B cell (primary cell): ENCODE results near the gene FAM53B. TPM values are rescaled to one million over a fixed set of nuclear protein-coding genes. Genes with fewer than 3 reads are reported as not detected.

ENCODE experiments used
- ATAC-seq: fragments of 200-7000 bp; cut with Tn5 transposase; one replicate; pipeline ENCODE4 v1.10.0; 2021; ENCODE audit warnings: low read depth, mild to moderate bottlenecking, moderate number of reproducible peaks, moderate library complexity
- CTCF ChIA-PET: fragments of 350-600 bp; sonication (Branson Sonifier 250); formaldehyde crosslinking; loops from one replicate; lab custom pipeline; 2021; ENCODE audit warnings: antibody characterized with exemption, inconsistent platforms; lab: Charles Lee
- POLR2A ChIA-PET: fragments of 350-600 bp; sonication (Branson Sonifier 250); formaldehyde crosslinking; loops from one replicate; lab custom pipeline; 2021; ENCODE audit warnings: antibody characterized with exemption; lab: Charles Lee
- DNase-seq: peaks from one replicate; pipeline ENCODE4 v3.0.0; 2013
- H2AFZ ChIP-seq: 2 replicates; pipeline ENCODE4 v1.6.1; 2012; ENCODE audit warnings: mild to moderate bottlenecking, low read depth, low read length; ENCODE audit not compliant: insufficient read depth, poor library complexity, severe bottlenecking
- H3K27ac ChIP-seq, 2 donors: 1 replicate in 1 of 2; 2 replicates in 1 of 2; pipeline ENCODE4 v1.5.1; 2012 to 2013; ENCODE audit warnings: low read length in 2 of 2, mild to moderate bottlenecking in 2 of 2, moderate library complexity in 1 of 2
- H3K27me3 ChIP-seq, 4 experiments: fragments of 200-600 bp in 1 of 4; sonication (generic) in 1 of 4; replicated peaks in 1 of 4; 1 replicate in 2 of 4; 2 replicates in 2 of 4; pipeline versions ENCODE4 v1.6.1 to v1.7.0; 2013 to 2016; ENCODE audit warnings: low read length in 3 of 4, mild to moderate bottlenecking in 2 of 4, mixed read lengths in 1 of 4, moderate library complexity in 1 of 4; ENCODE audit not compliant: insufficient read depth in 4 of 4, control insufficient read depth in 3 of 4; ENCODE audit errors: control extremely low read depth in 1 of 4
- H3K36me3 ChIP-seq, 2 experiments: replicated peaks in 1 of 2; 1 replicate in 1 of 2; 2 replicates in 1 of 2; pipeline versions ENCODE4 v1.6.1 to v1.7.1; 2013; ENCODE audit warnings: low read length in 1 of 2; ENCODE audit not compliant: insufficient read depth in 2 of 2, control insufficient read depth in 1 of 2; ENCODE audit errors: control extremely low read depth in 1 of 2, extremely low read depth in 1 of 2
- H3K4me1 ChIP-seq, 2 donors: fragments of 200-600 bp in 1 of 2; sonication (generic) in 1 of 2; 1 replicate in 1 of 2; 2 replicates in 1 of 2; pipeline versions ENCODE4 v1.5.1 to v1.6.1; 2013 to 2017; ENCODE audit warnings: low read length in 2 of 2; ENCODE audit not compliant: control insufficient read depth in 2 of 2, insufficient read depth in 2 of 2
- H3K4me2 ChIP-seq: replicated peaks from 2 replicates; pipeline ENCODE3; 2012; ENCODE audit warnings: mild to moderate bottlenecking, low read depth, low read length; ENCODE audit not compliant: poor library complexity, severe bottlenecking
- H3K4me3 ChIP-seq, 5 experiments: fragments of 200-600 bp in 1 of 5; sonication (generic) in 1 of 5; 1 replicate in 3 of 5; 2 replicates in 2 of 5; pipeline versions ENCODE4 v1.5.1 to v1.7.0; 2011 to 2016; ENCODE audit warnings: low read length in 4 of 5, mild to moderate bottlenecking in 4 of 5, low read depth in 2 of 5, control low read depth in 1 of 5, moderate library complexity in 1 of 5; ENCODE audit not compliant: insufficient read depth in 1 of 5; ENCODE audit errors: control extremely low read depth in 1 of 5, extremely low read depth in 1 of 5
- H3K79me2 ChIP-seq: fragments of 200-600 bp; sonication (generic); one replicate; pipeline ENCODE4 v1.6.0; 2016; ENCODE audit warnings: low read length; ENCODE audit not compliant: control insufficient read depth, insufficient read depth
- H3K9ac ChIP-seq: fragments of 200-600 bp; sonication (generic); 2 replicates; pipeline ENCODE4 v1.6.1; 2017; ENCODE audit warnings: mild to moderate bottlenecking, low read length, moderate library complexity
- H3K9me3 ChIP-seq, 3 donors: one replicate each; pipeline versions ENCODE4 v1.6.1 to v1.7.1; 2013; ENCODE audit warnings: low read length in 2 of 3; ENCODE audit not compliant: control insufficient read depth in 2 of 3, insufficient read depth in 1 of 3; ENCODE audit errors: control extremely low read depth in 1 of 3
- H4K20me1 ChIP-seq: 2 replicates; pipeline ENCODE4 v1.6.0; 2012; ENCODE audit warnings: mild to moderate bottlenecking, low read length; ENCODE audit not compliant: insufficient read depth, control insufficient read depth, poor library complexity, severe bottlenecking
- H3K27ac Mint-ChIP-seq: one replicate; pipeline ENCODE4 v1.8.0; 2021; ENCODE audit warnings: mixed read lengths
- H3K27me3 Mint-ChIP-seq: one replicate; pipeline ENCODE4 v1.8.0; 2021; ENCODE audit warnings: mixed read lengths
- H3K4me1 Mint-ChIP-seq: one replicate; pipeline ENCODE4 v1.8.0; 2021; ENCODE audit warnings: mixed read lengths
- H3K4me3 Mint-ChIP-seq: one replicate; pipeline ENCODE4 v1.8.0; 2021; ENCODE audit warnings: mixed read lengths
- H3K9me3 Mint-ChIP-seq: one replicate; pipeline ENCODE4 v1.8.0; 2022; ENCODE audit warnings: mixed read lengths; ENCODE audit not compliant: insufficient read depth
- CTCF ChIP-seq: fragments of 200-600 bp; IDR thresholded peaks from one replicate; pipeline ENCODE4 v1.8.0; 2022; ENCODE audit warnings: antibody characterized with exemption, mild to moderate bottlenecking
- EZH2 ChIP-seq: IDR thresholded peaks from 2 replicates; pipeline ENCODE4 v1.6.1; 2012; ENCODE audit warnings: borderline replicate concordance, low read depth, mild to moderate bottlenecking, moderate library complexity, low read length; ENCODE audit not compliant: insufficient read depth, poor library complexity, severe bottlenecking
- WGBS: methylation state at CpG from one replicate; pipeline ENCODE4 v1.1.5; 2013; ENCODE audit warnings: missing lambda C conversion rate; ENCODE audit not compliant: insufficient coverage; 5-methylcytosine and 5-hydroxymethylcytosine counted together
- intact Hi-C: fragments of 100-400 bp; cut with micrococcal nuclease; formaldehyde crosslinking; loops from one replicate; pipeline ENCODE4 v1.10.0; 2022
- polyA plus RNA-seq: library from polyadenylated mRNA; depleted of rRNA; stranded (reverse); fragments of >200 nt; gene quantifications from 2 replicates; pipeline ENCODE4 v1.2.3, GENCODE V29; 2012
- total RNA-seq, 2 donors: library from RNA; stranded (reverse); fragments of 120-200 nt in 1 of 2; gene quantifications; 1 replicate in 1 of 2; 2 replicates in 1 of 2; pipeline versions ENCODE4 v1.2.3 to v1.2.4, GENCODE V29; 2013 to 2022

Gene FAM53B
- total and polyA plus RNA-seq, 2 donors (not counting 1 experiment from before 2014, with no cell fraction given): 51.2 to 186 TPM

GRCh38 chr10:124763267-124763666 lies 19.1 kb upstream of the FAM53B start:
- Mint-ChIP-seq H3K9me3 (no peaks in the 10 kb centered on the region), H3K27ac (no peak overlapping the region), H3K27me3 (no peaks in the 10 kb centered on the region), H3K4me1 (no peaks in the 10 kb centered on the region), H3K4me3 (no peak overlapping the region)
- Histone ChIP-seq H3K4me1 (no peaks in the 10 kb centered on the region), H3K4me2 (no peak overlapping the region), H4K20me1 (no peaks in the 10 kb centered on the region), H3K4me3 (no peak overlapping the region), H3K27ac (no peak overlapping the region), H2AFZ (no peak overlapping the region), H3K9ac (no peak overlapping the region), H3K9me3 (no peaks in the 10 kb centered on the region), H3K27me3 (no peaks in the 10 kb centered on the region), H3K79me2 (no peaks in the 10 kb centered on the region), H3K36me3 (peaks cover 0 to 57% of the 10 kb centered on the region in 2 experiments)
- no peak for DNase-seq
- TF ChIP-seq CTCF: no peak
- no peak for TF ChIP-seq EZH2
- intact Hi-C loops: no loop called here
- no peak for ATAC-seq
- WGBS: no CpG with 5 or more reads among the region's 1 CpG
- CTCF ChIA-PET: no interaction called here
- POLR2A ChIA-PET: no interaction called here

GRCh38 chr10:124762281-124762680 lies 18.1 kb upstream of the FAM53B start:
- Mint-ChIP-seq H3K4me1 (no peaks in the 10 kb centered on the region), H3K27me3 (no peaks in the 10 kb centered on the region), H3K4me3 (no peak overlapping the region), H3K9me3 (no peaks in the 10 kb centered on the region), H3K27ac (no peak overlapping the region)
- no CpG with 5 or more reads among the region's 5 CpGs for WGBS
- DNase-seq (no peak), ATAC-seq (no peak)
- H3K79me2 ChIP-seq: no peaks in the 10 kb centered on the region
- no peak overlapping the region for H3K27ac ChIP-seq
- peaks cover 2 to 57% of the 10 kb centered on the region in 2 experiments for H3K36me3 ChIP-seq
- TF ChIP-seq CTCF (no peak), EZH2 (no peak)
- H4K20me1 ChIP-seq: no peaks in the 10 kb centered on the region
- no peaks in the 10 kb centered on the region for H3K4me1 ChIP-seq
- CTCF ChIA-PET: interaction anchor here (1.4 kb wide), 1 partner anchor 15 kb away, joined by 3 read pairs; no protein-coding TSS in a partner anchor
- intact Hi-C loops: no loop called here
- H3K27me3 ChIP-seq: no peaks in the 10 kb centered on the region
- POLR2A ChIA-PET: no interaction called here
- no peak overlapping the region for H3K4me3 ChIP-seq
- H2AFZ ChIP-seq: no peak overlapping the region
- no peak overlapping the region for H3K4me2 ChIP-seq
- no peak overlapping the region for H3K9ac ChIP-seq
- no peaks in the 10 kb centered on the region for H3K9me3 ChIP-seq
